ENCODE results near the gene NPS.

GRCh38 chr10:127571386-127571785 lies 22.3 kb downstream of the NPS start:
- no peak for TF ChIP-seq EZH2 (IDR thresholded peaks at IDR 0.05; ENCODE audit: borderline replicate concordance, low read length)
- TF ChIP-seq, protein P1, sequence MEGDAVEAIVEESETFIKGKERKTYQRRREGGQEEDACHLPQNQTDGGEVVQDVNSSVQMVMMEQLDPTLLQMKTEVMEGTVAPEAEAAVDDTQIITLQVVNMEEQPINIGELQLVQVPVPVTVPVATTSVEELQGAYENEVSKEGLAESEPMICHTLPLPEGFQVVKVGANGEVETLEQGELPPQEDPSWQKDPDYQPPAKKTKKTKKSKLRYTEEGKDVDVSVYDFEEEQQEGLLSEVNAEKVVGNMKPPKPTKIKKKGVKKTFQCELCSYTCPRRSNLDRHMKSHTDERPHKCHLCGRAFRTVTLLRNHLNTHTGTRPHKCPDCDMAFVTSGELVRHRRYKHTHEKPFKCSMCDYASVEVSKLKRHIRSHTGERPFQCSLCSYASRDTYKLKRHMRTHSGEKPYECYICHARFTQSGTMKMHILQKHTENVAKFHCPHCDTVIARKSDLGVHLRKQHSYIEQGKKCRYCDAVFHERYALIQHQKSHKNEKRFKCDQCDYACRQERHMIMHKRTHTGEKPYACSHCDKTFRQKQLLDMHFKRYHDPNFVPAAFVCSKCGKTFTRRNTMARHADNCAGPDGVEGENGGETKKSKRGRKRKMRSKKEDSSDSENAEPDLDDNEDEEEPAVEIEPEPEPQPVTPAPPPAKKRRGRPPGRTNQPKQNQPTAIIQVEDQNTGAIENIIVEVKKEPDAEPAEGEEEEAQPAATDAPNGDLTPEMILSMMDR (conservative IDR thresholded peaks at IDR 0.05 in 1 of 2, IDR thresholded peaks at IDR 0.05 in 1 of 2; ENCODE audit: extremely low read depth in 1 of 2, insufficient read depth in 1 of 2, low read depth in 1 of 2, low read length in 2 of 2) = no peak
